H1 (cell line): ENCODE measurements around the gene TMCC1. TPM values are rescaled to one million over a fixed set of nuclear protein-coding genes. Genes with fewer than 3 reads are reported as not detected.
A peak's percentile ranks its signal among the peaks of the same experiment; 100 is the strongest.

Experiments used
- CTCF ChIA-PET: fragments of 300-600 bp; sonication (Branson Sonifier 250); formaldehyde crosslinking; loops from one replicate; lab custom pipeline; 2021; ENCODE audit not compliant: partially characterized antibody; lab: Charles Lee
- POLR2A ChIA-PET: fragments of 300-600 bp; sonication (Branson Sonifier 250); formaldehyde crosslinking; loops from one replicate; lab custom pipeline; 2021; ENCODE audit warnings: inconsistent platforms; ENCODE audit not compliant: partially characterized antibody; lab: Charles Lee
- DNase-seq, 2 experiments: peaks; one replicate each; pipeline versions ENCODE4 v3.0.0 to v3.0.0-alpha.2; 2010 to 2022; ENCODE audit warnings: low spot score in 2 of 2, low read depth in 1 of 2, mixed read lengths in 1 of 2
- FAIRE-seq: peaks from 2 replicates; lab custom pipeline; 2011; peaks lifted over from hg19 to GRCh38; lab: Jason Lieb, UNC
- H2AFZ ChIP-seq: 2 replicates; pipeline ENCODE4 v1.8.1; 2012; ENCODE audit warnings: low read length, inconsistent platforms
- H2AK5ac ChIP-seq: 2 replicates; pipeline ENCODE4 v1.6.1; 2013; ENCODE audit warnings: low read depth, low read length
- H2BK120ac ChIP-seq: replicated peaks from 2 replicates; pipeline ENCODE3; 2013; ENCODE audit warnings: low read depth, low read length, inconsistent platforms
- H2BK12ac ChIP-seq: 2 replicates; pipeline ENCODE4 v1.6.1; 2013; ENCODE audit warnings: low read depth, low read length
- H2BK15ac ChIP-seq: 2 replicates; pipeline ENCODE4 v1.6.1; 2013; ENCODE audit warnings: low read length
- H2BK20ac ChIP-seq: 2 replicates; pipeline ENCODE4 v1.6.1; 2013; ENCODE audit warnings: low read length
- H2BK5ac ChIP-seq: 2 replicates; pipeline ENCODE4 v1.6.1; 2013; ENCODE audit warnings: low read depth, low read length
- H3K14ac ChIP-seq: 2 replicates; pipeline ENCODE4 v1.6.1; 2013; ENCODE audit warnings: inconsistent platforms; ENCODE audit not compliant: insufficient read length
- H3K18ac ChIP-seq: 2 replicates; pipeline ENCODE4 v1.6.1; 2013; ENCODE audit warnings: low read length; ENCODE audit errors: extremely low read depth
- H3K23ac ChIP-seq: 2 replicates; pipeline ENCODE4 v1.6.1; 2013; ENCODE audit warnings: inconsistent platforms; ENCODE audit not compliant: insufficient read length
- H3K23me2 ChIP-seq: 2 replicates; pipeline ENCODE4 v1.6.1; 2013; ENCODE audit warnings: low read depth, low read length
- H3K27ac ChIP-seq: 2 replicates; pipeline ENCODE4 v1.6.1; 2011; ENCODE audit warnings: low read depth, low read length, inconsistent platforms
- H3K27me3 ChIP-seq, 4 experiments: replicated peaks in 1 of 4; 1 replicate in 1 of 4; 2 replicates in 3 of 4; pipeline versions ENCODE4 v1.6.1 to v1.8.1; 2011 to 2013; ENCODE audit warnings: low read length in 3 of 4, mild to moderate bottlenecking in 3 of 4, inconsistent platforms in 2 of 4, mixed read lengths in 2 of 4, moderate library complexity in 1 of 4; ENCODE audit not compliant: control insufficient read depth in 3 of 4, insufficient read depth in 3 of 4; ENCODE audit errors: extremely low read depth in 1 of 4
- H3K36me3 ChIP-seq, 4 experiments: 2 replicates each; pipeline versions ENCODE4 v1.6.1 to v1.8.1; 2011 to 2013; ENCODE audit warnings: mild to moderate bottlenecking in 4 of 4, low read length in 3 of 4, moderate library complexity in 2 of 4, control low read depth in 1 of 4, inconsistent platforms in 1 of 4; ENCODE audit not compliant: insufficient read depth in 4 of 4, control insufficient read depth in 2 of 4
- H3K4ac ChIP-seq: replicated peaks from 2 replicates; pipeline ENCODE3; 2013; ENCODE audit warnings: low read length, low read depth, mixed read lengths, inconsistent platforms; ENCODE audit not compliant: insufficient read length
- H3K4me1 ChIP-seq, 4 experiments: replicated peaks in 1 of 4; 1 replicate in 1 of 4; 2 replicates in 3 of 4; pipeline versions ENCODE4 v1.6.1 to v1.8.1; 2011 to 2013; ENCODE audit warnings: low read length in 3 of 4, inconsistent platforms in 2 of 4, mixed read lengths in 1 of 4; ENCODE audit not compliant: insufficient read depth in 4 of 4, control insufficient read depth in 3 of 4
- H3K4me2 ChIP-seq, 2 experiments: 2 replicates each; pipeline versions ENCODE4 v1.6.1 to v1.8.1; 2011 to 2013; ENCODE audit warnings: low read depth in 2 of 2, low read length in 2 of 2, control low read depth in 1 of 2, inconsistent platforms in 1 of 2, mild to moderate bottlenecking in 1 of 2; ENCODE audit not compliant: insufficient read depth in 1 of 2
- H3K4me3 ChIP-seq, 4 experiments: fragments of 200-600, 300-600 bp in 1 of 4; sonication (generic), shearing (Covaris generic), sonication (Bioruptor Twin) in 1 of 4; 2 replicates each; pipeline versions ENCODE4 v1.5.1 to v1.8.1; 2011 to 2016; ENCODE audit warnings: low read length in 4 of 4, low read depth in 3 of 4, control low read depth in 2 of 4, inconsistent platforms in 2 of 4, mild to moderate bottlenecking in 2 of 4, mixed read lengths in 1 of 4, moderate library complexity in 1 of 4; ENCODE audit not compliant: insufficient read depth in 2 of 4; ENCODE audit errors: extremely low read depth in 1 of 4
- H3K56ac ChIP-seq: replicated peaks from 2 replicates; pipeline ENCODE3; 2013; ENCODE audit warnings: low read depth, mild to moderate bottlenecking, mixed read lengths, low read length, inconsistent platforms; ENCODE audit not compliant: insufficient read length
- H3K79me1 ChIP-seq: 2 replicates; pipeline ENCODE4 v1.6.1; 2013; ENCODE audit warnings: low read depth, low read length, control low read depth
- H3K79me2 ChIP-seq, 2 experiments: 2 replicates each; pipeline versions ENCODE4 v1.6.1 to v1.8.1; 2012 to 2013; ENCODE audit warnings: low read length in 2 of 2, mild to moderate bottlenecking in 2 of 2, inconsistent platforms in 1 of 2; ENCODE audit not compliant: insufficient read depth in 2 of 2, control insufficient read depth in 1 of 2
- H3K9ac ChIP-seq, 4 experiments: replicated peaks in 1 of 4; 1 replicate in 1 of 4; 2 replicates in 3 of 4; pipeline versions ENCODE4 v1.6.1 to v1.8.1; 2011 to 2013; ENCODE audit warnings: low read depth in 3 of 4, low read length in 3 of 4, control low read depth in 2 of 4, mild to moderate bottlenecking in 2 of 4, moderate library complexity in 2 of 4, inconsistent platforms in 1 of 4; ENCODE audit errors: extremely low read depth in 1 of 4
- H3K9me3 ChIP-seq, 2 experiments: 2 replicates each; pipeline versions ENCODE4 v1.6.1 to v1.8.1; 2012 to 2013; ENCODE audit warnings: mild to moderate bottlenecking in 2 of 2, moderate library complexity in 2 of 2, control low read depth in 1 of 2, inconsistent platforms in 1 of 2, low read depth in 1 of 2, low read length in 1 of 2, mixed read lengths in 1 of 2; ENCODE audit not compliant: insufficient read depth in 2 of 2
- H4K20me1 ChIP-seq, 2 experiments: replicated peaks in 1 of 2; 2 replicates each; pipeline versions ENCODE3 to v1.8.1; 2011 to 2013; ENCODE audit warnings: inconsistent platforms in 2 of 2, low read length in 2 of 2, mild to moderate bottlenecking in 1 of 2; ENCODE audit not compliant: insufficient read depth in 2 of 2, control insufficient read depth in 1 of 2
- H4K5ac ChIP-seq: 2 replicates; pipeline ENCODE4 v1.6.1; 2013; ENCODE audit warnings: low read length, low read depth, mixed read lengths, inconsistent platforms; ENCODE audit not compliant: insufficient read length
- H4K8ac ChIP-seq: 2 replicates; pipeline ENCODE4 v1.8.0; 2013; ENCODE audit warnings: mild to moderate bottlenecking, moderate library complexity, low read length, inconsistent platforms; ENCODE audit not compliant: insufficient read depth; ENCODE audit errors: extremely low read depth
- H4K91ac ChIP-seq: replicated peaks from 2 replicates; pipeline ENCODE3; 2013; ENCODE audit warnings: low read length, mixed read lengths, inconsistent platforms; ENCODE audit not compliant: insufficient read length
- CEBPB ChIP-seq: IDR thresholded peaks from 2 replicates; pipeline ENCODE4 v1.6.1; 2012; ENCODE audit warnings: low read depth, low read length
- EGR1 ChIP-seq: IDR thresholded peaks from 2 replicates; pipeline ENCODE4 v1.6.1; 2011; ENCODE audit warnings: low read depth, low read length, borderline replicate concordance
- HDAC6 ChIP-seq: IDR thresholded peaks from one replicate; pipeline ENCODE4 v1.7.1; 2012; ENCODE audit warnings: low read depth, mild to moderate bottlenecking, inconsistent platforms, low read length, moderate library complexity
- RAD21 ChIP-seq, 2 experiments: IDR thresholded peaks in 1 of 2; conservative IDR thresholded peaks in 1 of 2; 2 replicates each; pipeline ENCODE4 v1.6.1; 2011; ENCODE audit warnings: low read depth in 2 of 2, low read length in 2 of 2, improper control_type of control experiment in 1 of 2, inconsistent platforms in 1 of 2, mild to moderate bottlenecking in 1 of 2, moderate library complexity in 1 of 2
- SRF ChIP-seq: IDR thresholded peaks from 2 replicates; pipeline ENCODE4 v1.6.1; 2011; ENCODE audit warnings: mild to moderate bottlenecking, low read depth, low read length, moderate library complexity
- TEAD4 ChIP-seq: IDR thresholded peaks from 2 replicates; pipeline ENCODE4 v1.6.1; 2012; ENCODE audit warnings: low read depth, low read length, inconsistent platforms, mixed read lengths
- WGBS, 2 experiments: shearing (Covaris generic) in 1 of 2; methylation state at CpG; one replicate each; pipeline versions ENCODE4 v1.1.6 to v1.1.7; 2013 to 2015; ENCODE audit warnings: low lambda C conversion rate in 2 of 2, mixed read lengths in 2 of 2, inconsistent platforms in 1 of 2, low coverage in 1 of 2, missing lambda C conversion rate in 1 of 2; ENCODE audit not compliant: insufficient replicate concordance in 2 of 2, insufficient coverage in 1 of 2, insufficient read length in 1 of 2; ENCODE audit errors: extremely low coverage in 1 of 2, missing lambda C conversion rate in 1 of 2; 5-methylcytosine and 5-hydroxymethylcytosine counted together
- polyA plus RNA-seq, 7 experiments: library from polyadenylated mRNA; depleted of rRNA in 3 of 7; stranded (reverse) in 5 of 7; unstranded in 2 of 7; fragments of >200 nt in 5 of 7; fragments of 200-250 nt in 2 of 7; gene quantifications; 1 replicate in 5 of 7; 2 replicates in 1 of 7; 4 replicates in 1 of 7; pipeline versions ENCODE4 v1.2.1 to v1.2.3, GENCODE V29; 2011 to 2013; ENCODE audit warnings: missing spikeins in 2 of 7, mixed read lengths in 2 of 7
- total RNA-seq: library from RNA; stranded (reverse); fragmentation: NEBNext Ultra II Directional; extraction: Animal tissue kit (Norgen Biotek cat#: 25700); gene quantifications from 2 replicates; pipeline ENCODE4 v1.2.1, GENCODE V29; 2021
- TF ChIP-seq, protein P1 (sequence below), 3 experiments: IDR thresholded peaks; 1 replicate in 2 of 3; 2 replicates in 1 of 3; pipeline versions ENCODE4 v1.5.1 to v1.6.1; 2011; ENCODE audit warnings: low read length in 3 of 3, mild to moderate bottlenecking in 3 of 3, inconsistent platforms in 2 of 3, low read depth in 1 of 3, moderate library complexity in 1 of 3; ENCODE audit not compliant: insufficient read depth in 1 of 3; ENCODE audit errors: control extremely low read depth in 1 of 3

TMCC1 gene
- total and polyA plus RNA-seq, 2 of the 8 experiments (the other 6 are each of a cell fraction or from before 2014, with no cell fraction given): 10.4 to 27.1 TPM

- Histone ChIP-seq H4K5ac (no peak overlapping the region), H3K9me3 (no peaks in the 10 kb centered on the region), H4K91ac (no peak overlapping the region), H2BK120ac (no peak overlapping the region), H2BK15ac (no peak overlapping the region), H3K4ac (no peak overlapping the region), H2BK5ac (no peak overlapping the region), H2BK12ac (no peak overlapping the region), H3K4me3 (no peak overlapping the region), H3K36me3 (peaks cover 0 to 7% (median 2%) of the 10 kb centered on the region in 4 experiments; a peak in 2 of 8 replicates), H2AK5ac (no peak overlapping the region), H3K23ac (no peak overlapping the region), H3K56ac (no peak overlapping the region), H3K79me2 (no peaks in the 10 kb centered on the region), H4K20me1 (no peaks in the 10 kb centered on the region), H3K9ac (no peak overlapping the region), H3K27ac (no peak overlapping the region), H3K23me2 (no peaks in the 10 kb centered on the region), H3K27me3 (no peaks in the 10 kb centered on the region), H3K18ac (no peak overlapping the region), H3K4me2 (no peak overlapping the region), H3K4me1 (peaks cover 0 to 4% (median 2%) of the 10 kb centered on the region in 4 experiments; a peak in 3 of 7 replicates), H4K8ac (no peak overlapping the region), H3K14ac (no peak overlapping the region), H3K79me1 (no peaks in the 10 kb centered on the region), H2BK20ac (no peak overlapping the region), H2AFZ (no peak overlapping the region)
- CTCF ChIA-PET: interaction anchor here (0.7 to 5.6 kb wide), 20 partner anchors 9 to 371 kb away, joined by 3 to 89 read pairs (median 4); no protein-coding TSS in a partner anchor
- FAIRE-seq (peak; percentile 57), DNase-seq (peak in 1 of 2 experiments; percentile 84)
- no peak for TF ChIP-seq HDAC6
- TF ChIP-seq RAD21 (IDR thresholded peaks at IDR 0.05 in 1 of 2, conservative IDR thresholded peaks at IDR 0.05 in 1 of 2; ENCODE audit: low read depth in 2 of 2, low read length in 2 of 2): peak; percentile 89 to 94
- TF ChIP-seq, protein P1, sequence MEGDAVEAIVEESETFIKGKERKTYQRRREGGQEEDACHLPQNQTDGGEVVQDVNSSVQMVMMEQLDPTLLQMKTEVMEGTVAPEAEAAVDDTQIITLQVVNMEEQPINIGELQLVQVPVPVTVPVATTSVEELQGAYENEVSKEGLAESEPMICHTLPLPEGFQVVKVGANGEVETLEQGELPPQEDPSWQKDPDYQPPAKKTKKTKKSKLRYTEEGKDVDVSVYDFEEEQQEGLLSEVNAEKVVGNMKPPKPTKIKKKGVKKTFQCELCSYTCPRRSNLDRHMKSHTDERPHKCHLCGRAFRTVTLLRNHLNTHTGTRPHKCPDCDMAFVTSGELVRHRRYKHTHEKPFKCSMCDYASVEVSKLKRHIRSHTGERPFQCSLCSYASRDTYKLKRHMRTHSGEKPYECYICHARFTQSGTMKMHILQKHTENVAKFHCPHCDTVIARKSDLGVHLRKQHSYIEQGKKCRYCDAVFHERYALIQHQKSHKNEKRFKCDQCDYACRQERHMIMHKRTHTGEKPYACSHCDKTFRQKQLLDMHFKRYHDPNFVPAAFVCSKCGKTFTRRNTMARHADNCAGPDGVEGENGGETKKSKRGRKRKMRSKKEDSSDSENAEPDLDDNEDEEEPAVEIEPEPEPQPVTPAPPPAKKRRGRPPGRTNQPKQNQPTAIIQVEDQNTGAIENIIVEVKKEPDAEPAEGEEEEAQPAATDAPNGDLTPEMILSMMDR (IDR thresholded peaks at IDR 0.05; ENCODE audit: control extremely low read depth in 1 of 3, insufficient read depth in 1 of 3, low read depth in 1 of 3, low read length in 3 of 3): peak; percentile 39 to 91 (median 75)
- TF ChIP-seq SRF: no peak
- TF ChIP-seq CEBPB: peak; percentile 51; the same call in 1 of the 2 replicates
- 0 out of 2 replicates have a peak, but pooled peaks have one; percentile 9 for TF ChIP-seq TEAD4
- TF ChIP-seq EGR1: peak; percentile 84; the same call in 1 of the 2 replicates
- WGBS, 2 experiments: 50% methylated on average over 7 of the region's 7 CpGs; no CpG with 5 or more reads in 1 of the 2 experiments
- POLR2A ChIA-PET: no interaction called here
Observed at GRCh38 chr3:129650256-129650872, 243.1 kb downstream of the TMCC1 start.
